Left renal cortex interstitium (tissue), 4 donors: ENCODE measurements around the gene LRRC63. TPM values are rescaled to one million over a fixed set of nuclear protein-coding genes. Genes with fewer than 3 reads are reported as not detected.
A peak's percentile ranks its signal among the peaks of the same experiment; 100 is the strongest.
"Not testable (repeated sequence)": the region's sequence is repeated elsewhere in the genome, so short reads cannot be mapped to it uniquely, and the experiment has no call there.

Experiments used
- DNase-seq, 4 donors: peaks; one replicate each; pipeline ENCODE4 v3.0.0-alpha.2; 2013; ENCODE audit warnings: low read depth in 4 of 4, low spot score in 2 of 4, missing footprints in 1 of 4
- polyA plus RNA-seq, 4 donors: library from polyadenylated mRNA; unstranded; fragments of 120-200 nt; gene quantifications; one replicate each; pipeline ENCODE4 v1.2.1, GENCODE V29; 2013; ENCODE audit not compliant: insufficient read length in 4 of 4

Gene LRRC63
- polyA plus RNA-seq, 4 donors: 0.16 to 0.24 (median 0.18) TPM; not detected in 1

GRCh38 chr13:46220234-46220633 lies 8.5 kb downstream of the LRRC63 start:
- DNase-seq: not testable (repeated sequence)

GRCh38 chr13:46229251-46229650 lies 17.5 kb downstream of the LRRC63 start:
- no peak for DNase-seq

- no peak for DNase-seq
These were observed 20.6 kb downstream of the LRRC63 start for GRCh38 chr13:46232281-46232680.

- no peak for DNase-seq
These were observed 23.6 kb downstream of the LRRC63 start for GRCh38 chr13:46235286-46235685.

- DNase-seq: no peak
These were observed 53.6 kb downstream of the LRRC63 start for GRCh38 chr13:46265292-46265691.

GRCh38 chr13:46267166-46267565 lies 55.4 kb downstream of the LRRC63 start:
- DNase-seq: no peak

GRCh38 chr13:46270416-46270815 lies 58.7 kb downstream of the LRRC63 start:
- no peak for DNase-seq

GRCh38 chr13:46274094-46274698 lies 62.5 kb downstream of the LRRC63 start:
- no peak for DNase-seq

GRCh38 chr13:46278474-46278873 lies 66.7 kb downstream of the LRRC63 start:
- no peak for DNase-seq

GRCh38 chr13:46281779-46282178 lies 70.1 kb downstream of the LRRC63 start:
- no peak for DNase-seq

- not testable (repeated sequence) for DNase-seq
These were observed 72.4 kb downstream of the LRRC63 start for GRCh38 chr13:46283912-46284824.

- DNase-seq: no peak
These were observed 75.2 kb downstream of the LRRC63 start for GRCh38 chr13:46286972-46287371.

- DNase-seq: peak in 3 of 4 donors; percentile 9 to 17 (median 11)
These were observed 77.0 kb downstream of the LRRC63 start for GRCh38 chr13:46288570-46289259.

GRCh38 chr13:46289260-46289955 lies 77.7 kb downstream of the LRRC63 start:
- DNase-seq: no peak

- DNase-seq: no peak
These were observed 78.7 kb downstream of the LRRC63 start for GRCh38 chr13:46290434-46290833.

- DNase-seq: no peak
These were observed 81.7 kb downstream of the LRRC63 start for GRCh38 chr13:46293436-46293835.

GRCh38 chr13:46295491-46296114 lies 83.9 kb downstream of the LRRC63 start:
- no peak for DNase-seq

GRCh38 chr13:46296115-46296822 lies 84.5 kb downstream of the LRRC63 start:
- no peak for DNase-seq

- no peak for DNase-seq
These were observed 85.2 kb downstream of the LRRC63 start for GRCh38 chr13:46296921-46297320.

- no peak for DNase-seq
These were observed 85.7 kb downstream of the LRRC63 start for GRCh38 chr13:46297361-46297811.
